NCI-H1694 treated with DMSO at 0.1 percent for 48 hours (cell line): ENCODE results near the gene POLR2I.
"Not testable (repeated sequence)": the region's sequence is repeated elsewhere in the genome, so short reads cannot be mapped to it uniquely, and the experiment has no call there.

Experiments used
- DNase-seq: peaks from one replicate; lab custom pipeline; 2025; lab: John Stamatoyannopoulos, UW

Gene POLR2I

DNA sequence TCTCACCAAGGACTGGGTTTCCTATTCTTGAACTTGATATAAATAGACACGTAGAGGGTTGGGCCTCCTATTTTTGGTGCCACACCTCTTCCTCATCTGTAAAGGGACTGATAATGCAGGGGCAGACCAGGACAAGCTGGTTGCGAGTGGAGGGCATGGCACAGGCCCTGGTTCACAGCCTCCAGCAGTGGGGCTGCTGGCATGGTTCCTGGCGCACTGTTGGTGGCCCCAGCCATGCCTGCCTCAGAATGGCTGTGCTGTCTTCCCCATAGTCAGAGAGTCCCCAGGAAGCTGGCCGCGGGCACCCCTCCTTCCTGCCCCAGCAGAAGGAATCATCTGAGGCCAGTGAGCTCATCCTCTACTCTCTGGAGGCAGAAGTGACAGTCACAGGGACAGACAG lies 14.2 kb downstream of the POLR2I start:
- no peak for DNase-seq

DNA sequence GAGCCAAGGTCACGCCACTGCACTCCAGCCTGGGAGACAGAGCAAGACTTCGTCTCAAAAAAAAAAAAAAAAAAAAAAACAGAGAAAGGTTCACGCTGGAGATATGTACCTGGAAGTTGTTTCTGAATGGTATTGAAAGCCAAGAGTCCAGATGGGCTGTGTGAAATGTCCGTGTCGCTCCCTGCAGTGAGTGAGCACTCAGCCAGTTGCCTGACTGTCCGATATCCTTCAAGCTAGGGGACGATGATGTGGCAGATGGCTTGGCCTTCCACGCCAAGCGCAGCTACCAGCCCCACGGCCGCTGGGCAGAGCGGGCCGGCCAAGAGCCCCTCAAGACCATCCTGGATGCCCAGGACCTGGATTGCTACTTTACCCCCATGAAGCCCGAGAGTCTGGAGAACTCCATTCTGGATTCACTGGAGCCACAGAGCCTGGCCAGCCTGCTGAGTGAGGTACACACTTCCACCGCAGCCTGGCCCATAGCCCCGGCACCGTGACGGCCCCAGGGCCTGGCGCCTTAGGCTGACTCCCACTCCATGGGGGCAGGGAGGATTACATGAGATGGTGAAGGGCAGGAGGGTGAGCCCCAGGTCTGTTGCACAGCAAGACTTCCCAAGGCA lies 15.4 kb downstream of the POLR2I start:
- DNase-seq = no peak

DNA sequence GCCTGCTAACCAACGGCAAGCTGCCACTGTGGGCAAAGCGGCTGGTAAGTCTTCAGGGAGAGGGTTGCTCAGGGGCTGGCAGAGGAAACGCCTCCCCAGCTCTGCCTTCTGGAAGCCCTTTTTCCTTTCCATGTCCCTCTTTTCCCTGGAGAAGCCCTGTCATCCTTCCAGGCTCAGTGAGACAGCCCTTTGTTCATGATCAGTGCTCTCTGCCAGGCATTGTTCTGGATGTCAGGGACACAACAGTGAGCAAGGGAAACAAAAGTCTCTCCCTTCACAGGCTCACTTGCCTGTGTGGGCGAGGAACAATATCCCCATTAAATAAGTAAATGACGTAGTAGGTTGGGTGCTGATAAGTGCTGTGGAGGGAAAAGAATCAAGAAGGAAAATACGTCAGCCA lies 17.6 kb downstream of the POLR2I start:
- DNase-seq = no peak

DNA sequence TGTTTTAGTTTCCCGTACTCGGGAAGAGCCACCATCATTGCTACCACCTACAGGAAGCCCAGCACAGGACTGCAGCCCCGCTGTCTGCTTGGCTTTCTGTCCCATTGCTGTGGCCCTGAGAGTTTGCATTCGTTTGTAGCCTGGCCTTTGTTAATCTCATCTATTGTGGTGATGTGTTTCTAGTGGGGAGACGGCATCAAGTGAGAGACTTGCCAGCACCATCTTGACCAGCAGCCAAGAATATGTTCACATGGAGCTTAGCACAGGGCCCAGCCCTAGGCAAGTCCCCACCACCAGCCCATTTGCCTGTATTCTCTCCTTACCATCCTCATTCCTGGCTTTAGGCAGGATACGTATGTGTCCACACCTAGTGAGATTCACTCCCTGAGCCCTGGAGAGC lies 21.0 kb downstream of the POLR2I start:
- DNase-seq = no peak

DNA sequence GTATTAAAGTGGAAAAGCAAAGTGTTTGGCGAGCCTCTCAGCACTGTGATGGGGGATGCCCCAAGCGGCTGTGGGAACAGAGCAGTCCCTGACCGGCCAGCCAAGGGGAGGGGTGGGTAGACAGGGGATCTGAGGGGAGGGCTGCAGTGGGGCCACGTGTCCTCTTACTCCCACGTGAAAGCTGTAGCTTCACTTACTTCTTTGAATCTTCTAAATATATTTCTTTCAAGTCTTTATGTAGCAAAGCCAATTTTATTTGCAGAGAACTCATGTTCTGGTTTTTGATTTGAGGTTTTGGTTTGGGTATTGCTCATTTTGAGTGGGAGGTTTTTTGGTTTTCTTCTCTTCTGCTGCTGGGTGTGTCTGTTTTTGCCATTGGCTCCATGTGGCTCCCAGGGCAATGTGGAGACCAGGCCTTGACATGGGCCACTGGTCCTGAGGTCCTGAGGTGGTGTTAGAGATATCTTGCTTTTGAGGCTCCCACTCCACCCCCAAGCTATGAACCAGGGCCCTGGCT lies 21.5 kb downstream of the POLR2I start:
- DNase-seq = no peak

DNA sequence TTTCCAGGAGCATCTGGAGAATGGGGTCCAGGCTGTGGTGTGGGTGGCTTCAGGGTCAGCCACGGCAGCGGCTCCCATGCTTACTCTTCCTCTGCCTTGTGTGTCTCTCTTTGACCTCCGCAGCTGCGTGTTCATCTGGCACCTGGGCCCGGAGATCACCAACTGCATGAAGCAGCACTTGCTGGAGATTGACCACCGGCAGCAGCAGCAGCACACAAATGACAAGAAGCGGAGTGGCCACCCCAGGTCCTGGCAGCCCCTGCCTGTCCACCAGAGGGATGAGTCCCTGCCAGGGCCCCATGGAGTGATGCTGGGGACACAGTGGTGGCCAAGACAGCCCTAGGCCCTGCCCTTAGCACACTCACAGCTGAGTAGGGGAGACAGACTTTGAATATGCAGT lies 22.1 kb downstream of the POLR2I start:
- DNase-seq = no peak

DNA sequence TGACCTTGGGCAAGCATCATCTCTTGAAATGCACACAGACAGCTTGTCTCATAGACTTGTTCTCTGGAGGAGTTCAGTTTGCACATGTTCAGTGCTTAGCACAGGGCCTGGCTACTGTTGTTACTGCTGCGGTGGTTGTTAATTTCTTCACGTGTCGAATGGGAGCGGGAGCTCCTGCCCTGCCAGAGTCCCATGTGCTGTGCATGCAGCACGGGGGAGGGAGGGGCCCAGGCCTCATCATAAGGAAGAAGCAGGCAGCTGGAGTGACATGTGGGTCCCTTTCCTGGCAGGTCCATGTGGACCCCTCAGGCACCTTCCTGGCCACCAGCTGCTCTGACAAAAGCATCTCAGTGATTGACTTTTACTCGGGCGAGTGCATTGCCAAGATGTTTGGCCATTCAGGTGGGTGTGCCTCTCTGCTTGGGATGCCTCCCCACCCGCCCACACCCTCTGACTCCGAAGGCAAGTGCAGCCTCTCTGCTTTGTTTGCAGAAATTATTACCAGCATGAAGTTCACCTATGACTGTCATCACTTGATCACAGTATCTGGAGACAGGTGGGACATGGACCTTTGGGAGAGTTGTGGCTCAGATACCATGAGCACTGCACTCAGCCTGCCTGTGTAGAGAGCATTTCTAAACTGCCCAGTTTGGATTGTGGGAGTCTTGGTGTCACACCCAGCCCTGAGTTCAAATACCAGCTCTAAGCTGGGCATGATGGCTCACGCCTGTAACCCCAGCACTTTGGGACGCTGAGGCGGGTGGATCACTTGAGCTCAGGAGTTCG lies 23.6 kb downstream of the POLR2I start:
- DNase-seq = no peak

DNA sequence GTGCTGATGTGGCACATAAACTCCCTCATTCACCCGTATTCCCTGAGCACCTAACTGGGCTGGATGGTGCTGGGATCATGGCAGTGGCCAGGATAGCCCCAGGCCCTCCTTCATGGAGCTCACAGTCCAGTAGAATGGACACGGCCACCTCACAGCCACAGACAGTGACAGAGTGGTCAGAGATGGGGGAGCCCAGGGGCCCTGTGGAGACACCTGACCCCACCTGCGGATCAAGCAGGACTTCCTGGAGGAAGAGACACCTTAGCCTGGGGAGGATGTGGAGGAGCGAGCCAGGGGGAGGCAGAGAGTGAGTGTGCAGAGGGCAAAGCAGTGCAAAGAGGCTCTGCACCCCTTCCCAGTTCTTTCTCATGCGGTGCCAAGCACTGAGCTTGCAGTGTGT lies 24.8 kb downstream of the POLR2I start:
- no peak for DNase-seq

DNA sequence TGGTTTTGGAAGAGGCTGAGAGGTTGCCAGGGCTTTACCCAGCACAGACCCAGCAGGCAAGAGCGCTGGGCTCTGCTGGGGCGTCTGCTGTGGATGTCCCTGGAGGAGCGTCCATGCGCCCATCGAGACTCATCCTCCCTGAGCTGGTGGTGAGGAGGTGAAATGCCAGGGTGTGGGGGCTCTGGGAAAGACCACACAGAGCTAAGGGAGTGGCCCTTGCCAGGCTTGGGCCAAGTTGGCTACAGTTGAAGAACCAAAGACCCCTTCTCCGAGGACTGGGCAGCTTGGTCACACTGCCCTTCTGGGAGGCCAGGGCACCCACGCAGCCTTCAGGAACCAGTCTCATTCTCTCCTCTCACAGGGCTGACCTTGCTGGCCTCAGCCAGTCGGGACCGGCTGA lies 28.3 kb downstream of the POLR2I start:
- DNase-seq = no peak

DNA sequence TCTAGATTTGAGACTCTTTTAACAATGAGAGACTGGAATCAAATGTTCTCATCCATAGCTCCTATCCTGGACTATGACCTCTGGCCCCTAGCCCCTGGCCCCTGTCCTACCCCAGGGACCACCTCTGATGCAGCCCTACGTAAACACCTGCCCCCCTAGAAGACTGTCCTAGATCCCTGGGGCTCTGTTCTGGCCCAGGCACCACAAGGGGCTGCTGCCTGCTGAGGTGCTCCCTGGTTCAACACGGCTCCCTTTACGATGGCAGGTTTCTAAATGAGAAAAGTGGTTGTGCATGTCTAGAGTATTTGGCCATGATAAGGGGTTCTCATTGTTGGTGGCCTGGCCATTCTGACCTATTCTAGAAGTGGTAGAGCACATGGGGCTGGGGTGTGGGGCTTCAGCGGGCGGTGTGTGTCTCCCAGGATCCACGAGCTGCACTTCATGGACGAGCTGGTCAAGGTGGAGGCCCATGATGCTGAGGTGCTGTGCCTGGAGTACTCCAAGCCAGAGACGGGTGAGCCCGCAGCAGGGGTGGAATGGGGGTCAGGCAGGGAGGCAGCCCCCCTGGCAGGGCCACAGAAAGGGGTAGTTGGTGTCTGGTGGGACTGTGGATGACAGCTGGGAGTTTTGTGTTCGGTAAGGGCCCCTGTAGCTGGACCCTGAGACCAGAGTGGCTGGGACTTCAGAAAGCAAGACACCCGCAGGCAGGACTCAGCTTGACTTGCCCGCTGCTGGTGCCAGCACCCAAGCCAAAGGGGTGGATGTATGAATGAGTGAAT lies 30.3 kb downstream of the POLR2I start:
- DNase-seq = no peak

DNA sequence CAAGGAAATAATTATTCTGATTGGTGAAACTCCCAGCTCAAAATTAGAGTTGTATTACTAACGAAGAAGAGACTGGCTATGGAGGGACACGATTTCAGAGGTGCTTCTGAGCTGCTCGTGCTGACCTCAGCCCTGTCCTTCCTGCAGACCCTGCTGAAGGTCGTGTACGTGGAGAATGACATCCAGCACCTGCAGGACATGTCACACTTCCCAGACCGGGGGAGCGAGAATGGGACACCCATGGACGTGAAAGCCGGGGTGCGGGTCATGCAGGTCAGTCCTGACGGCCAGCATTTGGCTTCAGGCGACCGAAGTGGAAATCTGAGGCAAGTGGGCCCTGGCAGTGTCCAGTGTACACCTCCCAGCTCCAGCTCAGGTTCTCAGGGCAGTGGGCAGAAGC lies 31.8 kb downstream of the POLR2I start:
- no peak for DNase-seq

DNA sequence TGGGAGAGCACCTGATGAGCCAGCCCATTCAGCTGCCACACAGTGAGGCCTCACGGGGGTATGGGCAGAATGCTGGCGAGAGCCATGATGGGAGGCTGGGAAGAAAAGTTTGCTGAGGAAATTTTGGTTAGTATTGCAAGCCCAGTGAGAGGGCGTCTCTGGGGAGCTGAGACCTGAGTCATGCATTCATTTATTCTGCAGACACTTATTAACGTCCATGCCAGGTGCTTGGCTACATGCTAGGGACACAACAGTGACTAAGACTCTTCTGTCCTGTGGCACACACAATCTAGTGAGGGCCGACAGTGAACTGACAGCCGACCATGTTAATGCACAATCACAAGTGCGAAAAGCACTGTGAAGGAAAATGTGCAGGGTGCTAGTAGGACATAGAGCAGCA lies 32.8 kb downstream of the POLR2I start:
- DNase-seq = no peak

DNA sequence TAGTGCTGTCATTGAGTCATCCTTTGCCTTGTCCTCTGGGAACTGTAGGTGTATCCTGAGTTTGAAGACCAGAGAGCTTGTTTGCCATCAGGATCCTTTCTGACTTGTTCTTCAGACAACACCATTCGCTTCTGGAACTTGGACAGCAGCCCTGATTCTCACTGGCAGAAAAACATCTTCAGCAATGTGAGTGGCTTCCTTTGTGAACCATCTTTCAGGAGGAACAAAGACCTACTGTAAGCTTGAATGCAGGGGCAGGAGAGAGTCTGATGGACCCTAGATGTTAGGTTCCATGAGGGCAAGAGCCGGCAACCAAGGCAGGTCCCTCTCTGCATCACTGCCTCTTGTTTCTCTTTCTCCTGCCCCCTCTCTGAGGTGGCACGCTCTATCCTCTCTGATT lies 33.3 kb downstream of the POLR2I start:
- DNase-seq = no peak

DNA sequence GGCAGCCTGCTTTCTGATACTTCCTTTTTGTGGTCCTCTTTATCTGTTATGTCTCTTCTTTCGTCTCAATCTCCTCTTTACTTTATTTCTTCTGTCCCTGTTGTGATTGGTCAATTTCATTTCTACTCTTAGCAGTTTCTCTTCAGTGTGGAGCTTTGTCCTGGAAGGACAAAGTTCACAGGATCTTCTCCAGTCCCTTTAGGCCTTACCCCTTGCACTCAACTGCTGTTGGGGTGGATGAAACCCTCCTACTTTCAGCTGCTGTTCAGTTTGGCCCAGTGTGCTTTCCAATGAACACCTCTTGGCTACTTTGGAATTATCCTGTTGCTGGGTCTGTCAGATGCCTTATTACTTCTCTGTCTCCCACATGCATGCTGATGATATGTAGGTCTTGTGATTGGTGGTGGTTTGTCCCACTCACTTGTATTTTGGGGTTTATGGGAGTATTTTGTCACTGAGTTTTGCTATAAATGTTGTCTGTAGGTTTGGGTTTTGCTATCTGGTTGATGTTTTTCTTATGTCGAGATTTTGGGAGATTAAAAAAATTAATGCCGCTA lies 35.2 kb downstream of the POLR2I start:
- no peak for DNase-seq

DNA sequence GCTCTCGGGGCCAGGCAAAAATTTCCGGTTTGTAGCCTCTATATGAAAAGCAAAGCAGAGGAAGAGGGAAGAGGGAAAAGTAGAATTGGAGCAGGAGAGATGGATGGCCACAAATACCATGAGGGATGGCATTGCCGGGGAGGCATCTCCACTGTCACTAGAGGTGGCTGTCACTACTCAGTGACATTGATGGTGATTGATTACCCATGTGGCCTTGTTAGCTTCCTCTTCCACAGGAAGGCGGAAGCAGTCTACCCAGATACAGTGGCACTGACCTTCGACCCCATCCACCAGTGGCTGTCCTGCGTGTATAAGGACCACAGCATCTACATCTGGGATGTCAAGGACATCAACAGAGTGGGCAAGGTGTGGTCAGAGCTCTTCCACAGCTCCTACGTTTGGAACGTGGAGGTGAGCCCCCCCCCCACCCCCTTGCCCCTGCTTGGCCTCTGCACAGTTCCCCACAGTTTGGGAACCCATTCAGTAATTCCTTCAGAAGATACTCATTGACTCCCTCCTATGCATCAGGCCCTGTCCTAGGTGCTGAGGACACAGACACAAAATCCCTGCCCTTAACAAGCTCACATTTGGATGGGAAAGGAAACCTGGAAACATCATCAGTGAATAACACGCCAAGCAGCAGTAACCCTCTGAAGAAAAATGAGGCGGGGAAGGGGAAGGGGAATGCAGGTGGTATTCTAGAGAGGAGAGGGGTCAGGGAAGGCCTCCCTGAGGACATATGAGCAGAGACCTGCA lies 41.4 kb downstream of the POLR2I start:
- no peak for DNase-seq

DNA sequence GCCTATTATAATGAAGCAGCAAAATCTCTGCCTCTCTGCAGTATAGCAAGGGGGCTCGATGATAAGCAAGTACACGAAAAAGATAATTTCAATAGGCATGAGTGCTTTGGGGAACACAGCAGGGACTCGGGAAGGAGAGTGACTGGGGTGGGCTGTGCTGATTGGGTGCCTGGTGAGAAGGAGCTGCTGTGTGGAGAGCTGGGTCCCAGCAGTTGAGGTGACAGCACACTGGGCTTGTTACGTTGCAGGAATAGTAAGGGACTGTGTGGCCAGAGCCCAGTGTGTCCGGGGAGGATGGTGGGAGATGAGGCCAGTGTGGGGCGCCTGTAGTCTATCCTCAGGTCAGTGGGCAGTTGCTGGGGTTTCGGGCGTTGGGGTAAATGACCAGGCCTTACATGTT lies 42.6 kb downstream of the POLR2I start:
- no peak for DNase-seq

DNA sequence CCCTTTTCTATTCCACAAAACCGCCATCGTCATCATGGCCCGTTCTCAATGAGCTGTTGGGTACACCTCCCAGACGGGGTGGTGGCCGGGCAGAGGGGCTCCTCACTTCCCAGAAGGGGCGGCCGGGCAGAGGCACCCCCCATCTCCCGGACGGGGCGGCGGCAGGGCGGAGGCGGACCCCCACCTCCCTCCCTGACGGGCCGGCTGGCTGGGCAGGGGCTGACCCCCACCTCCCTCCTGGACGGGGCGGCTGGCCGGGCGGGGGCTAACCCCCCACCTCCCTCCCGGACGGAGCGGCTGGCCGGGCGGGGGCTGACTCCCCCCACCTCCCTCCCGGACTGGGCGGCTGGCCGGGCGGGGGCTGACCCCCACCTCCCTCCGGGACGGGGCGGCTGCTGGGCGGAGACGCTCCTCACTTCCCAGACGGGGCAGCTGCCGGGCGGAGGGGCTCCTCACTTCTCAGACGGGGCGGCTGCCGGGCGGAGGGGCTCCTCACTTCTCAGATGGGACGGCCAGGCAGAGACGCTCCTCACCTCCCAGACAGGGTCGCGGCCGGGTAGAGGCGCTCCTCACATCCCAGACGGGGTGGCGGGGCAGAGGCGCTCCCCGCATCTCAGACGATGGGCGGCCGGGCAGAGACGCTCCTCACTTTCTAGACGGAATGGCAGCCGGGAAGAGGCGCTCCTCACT lies 45.7 kb downstream of the POLR2I start:
- DNase-seq = not testable (repeated sequence)

DNA sequence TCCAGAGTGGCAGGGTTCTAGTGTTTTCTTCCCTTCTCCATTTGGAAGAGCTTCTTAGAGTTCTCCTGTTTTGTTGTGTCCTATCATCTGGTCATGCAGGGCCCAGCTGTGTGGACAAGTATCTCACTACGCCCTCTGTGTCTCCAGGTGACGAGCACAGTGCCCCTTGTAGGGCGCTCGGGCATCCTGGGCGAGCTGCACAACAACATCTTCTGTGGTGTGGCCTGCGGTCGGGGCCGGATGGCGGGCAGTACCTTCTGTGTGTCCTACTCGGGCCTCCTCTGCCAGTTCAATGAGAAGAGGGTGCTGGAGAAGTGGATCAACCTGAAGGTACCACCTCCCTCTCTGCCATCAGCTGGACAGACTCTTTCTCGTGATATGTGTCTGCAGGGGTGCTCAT lies 47.0 kb downstream of the POLR2I start:
- DNase-seq = no peak

DNA sequence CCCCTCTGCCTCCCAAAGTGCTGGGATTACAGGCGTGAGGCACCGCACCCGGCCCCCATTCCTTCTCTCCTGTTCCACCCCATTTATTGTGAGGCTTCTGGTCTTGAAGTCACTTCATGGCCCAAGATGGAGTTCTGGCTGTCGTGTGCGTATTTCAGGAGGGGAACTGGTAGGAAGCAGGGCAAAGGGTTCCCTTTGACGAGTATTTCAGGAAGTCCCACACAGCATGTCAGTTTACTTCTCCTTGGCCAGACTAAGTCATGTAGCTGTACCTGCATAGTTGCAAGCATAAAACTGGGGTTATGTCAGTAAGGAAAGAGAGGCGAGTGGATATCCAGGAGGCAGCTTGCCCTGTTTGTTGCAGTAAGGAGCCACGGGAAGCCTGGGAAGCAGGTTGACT lies 49.8 kb downstream of the POLR2I start:
- DNase-seq = no peak
